ENCODE results near the gene SLC66A2. TPM values are rescaled to one million over a fixed set of nuclear protein-coding genes. Genes with fewer than 3 reads are reported as not detected.

Gene SLC66A2
- total and polyA plus RNA-seq, 9 donors: 2.1 to 31.1 (median 27.0) TPM

DNA sequence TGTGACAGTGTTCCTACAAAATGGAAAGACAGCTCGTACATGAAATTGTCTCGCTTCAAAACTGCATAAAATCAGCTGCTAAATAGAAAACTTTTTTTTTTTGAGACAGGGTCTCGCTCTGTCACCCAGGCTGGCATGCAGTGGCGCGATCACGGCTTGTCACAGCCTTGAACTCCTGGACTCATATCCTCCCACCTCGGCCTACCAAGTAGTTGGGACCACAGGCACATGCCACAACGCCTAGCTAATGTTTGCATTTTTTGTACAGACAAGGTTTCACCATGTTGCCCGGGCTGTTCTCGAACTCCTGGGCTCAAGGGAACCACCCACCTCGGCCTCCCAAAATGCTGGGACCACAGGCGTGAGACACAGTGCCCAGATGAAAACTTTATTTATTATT, 33.7 kb upstream of the SLC66A2 start:
- H3K27ac ChIP-seq: no peak overlapping the region
- intact Hi-C loops (cut with DNase I): loop anchor here in 1 of 4 donors (10.0 kb wide), 1 partner anchor 50 kb away; the partner anchor contains the start of gene RBFA

GRCh38 chr18:79983793-79984192, 32.3 kb upstream of the SLC66A2 start:
- peaks cover 3% of the 10 kb centered on the region for H3K4me1 ChIP-seq (ENCODE audit: insufficient read depth)
- DNase-seq: no peak
- H3K27ac ChIP-seq: no peak overlapping the region
- TF ChIP-seq CTCF (IDR thresholded peaks at IDR 0.05): no peak
- TF ChIP-seq EP300 (IDR thresholded peaks at IDR 0.05): no peak
- TF ChIP-seq POLR2A (IDR thresholded peaks at IDR 0.05): no peak
- H3K27me3 ChIP-seq: no peaks in the 10 kb centered on the region
- no peak overlapping the region for H3K4me3 ChIP-seq
- WGBS, 3 donors: 91 to 95% (median 94%) methylated on average over 7 of the region's 7 CpGs
- intact Hi-C loops (cut with DNase I): loop anchor here in 1 of 4 donors (10.0 kb wide), 1 partner anchor 51 kb away; the partner anchor contains the start of gene RBFA
- H3K9me3 ChIP-seq: no peaks in the 10 kb centered on the region
- H3K36me3 ChIP-seq: no peaks in the 10 kb centered on the region

More for the DNA sequence above, 33.7 kb upstream of the SLC66A2 start:
- TF ChIP-seq POLR2A (IDR thresholded peaks at IDR 0.05) (no peak), EP300 (IDR thresholded peaks at IDR 0.05) (no peak), CTCF (IDR thresholded peaks at IDR 0.05) (no peak)
- no peaks in the 10 kb centered on the region for H3K27me3 ChIP-seq
- 84 to 89% (median 87%) methylated on average over 12 of the region's 12 CpGs for WGBS, 3 donors
- H3K36me3 ChIP-seq: no peaks in the 10 kb centered on the region
- no peak overlapping the region for H3K4me3 ChIP-seq
- DNase-seq: no peak
- no peaks in the 10 kb centered on the region for H3K9me3 ChIP-seq
- peaks cover 3% of the 10 kb centered on the region for H3K4me1 ChIP-seq (ENCODE audit: insufficient read depth)

DNA sequence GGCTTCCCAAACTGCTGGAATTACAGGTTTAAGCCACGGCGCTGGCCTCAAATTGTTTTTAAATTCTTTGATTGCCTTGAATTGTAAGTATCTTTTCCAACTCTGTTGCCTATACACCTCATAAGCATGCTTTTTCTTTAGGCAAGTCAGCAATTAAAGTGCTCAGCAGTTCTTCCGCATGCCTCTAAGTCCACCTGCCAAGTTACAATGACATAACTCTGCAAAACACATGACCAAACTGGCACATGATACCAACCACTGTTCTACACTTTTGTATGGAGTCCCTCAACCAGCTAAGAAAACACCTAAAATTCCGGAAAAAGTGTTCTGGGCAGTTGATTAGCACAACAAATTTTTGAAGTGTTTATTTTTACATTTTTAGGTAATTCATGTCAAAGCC, 31.8 kb upstream of the SLC66A2 start:
- Histone ChIP-seq H3K4me3 (no peak overlapping the region), H3K36me3 (no peaks in the 10 kb centered on the region), H3K27ac (no peak overlapping the region), H3K27me3 (no peaks in the 10 kb centered on the region), H3K4me1 (ENCODE audit: insufficient read depth) (peaks cover 3% of the 10 kb centered on the region), H3K9me3 (no peaks in the 10 kb centered on the region)
- no peak for TF ChIP-seq POLR2A (IDR thresholded peaks at IDR 0.05)
- TF ChIP-seq CTCF (IDR thresholded peaks at IDR 0.05): no peak
- TF ChIP-seq EP300 (IDR thresholded peaks at IDR 0.05): no peak
- intact Hi-C loops (cut with DNase I): loop anchor here in 1 of 4 donors (10.0 kb wide), 1 partner anchor 52 kb away; the partner anchor contains the start of gene RBFA
- no peak for DNase-seq
- WGBS, 3 donors: 90 to 93% (median 91%) methylated on average over 4 of the region's 4 CpGs

DNA sequence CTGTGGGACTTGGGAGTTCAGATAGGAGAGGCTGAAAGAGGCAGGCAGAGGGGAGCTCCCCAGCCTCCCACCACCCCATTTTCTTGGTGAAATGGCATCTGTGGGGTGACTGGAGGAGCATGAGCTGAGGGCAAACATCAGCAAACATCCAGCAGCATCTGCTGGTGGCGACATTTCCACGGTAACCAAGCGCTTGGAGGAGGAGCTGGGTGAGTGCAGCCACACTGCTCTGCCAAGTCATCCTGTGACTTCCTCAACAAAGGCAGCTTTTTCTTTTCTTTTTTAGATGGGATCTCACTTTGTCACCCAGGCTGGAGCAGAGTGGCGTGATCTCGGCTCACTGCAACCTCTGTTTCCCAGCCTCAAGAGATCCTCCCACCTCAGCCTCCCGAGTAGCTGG, 31.3 kb upstream of the SLC66A2 start:
- no peak overlapping the region for H3K27ac ChIP-seq
- no peak for TF ChIP-seq EP300 (IDR thresholded peaks at IDR 0.05)
- TF ChIP-seq CTCF (IDR thresholded peaks at IDR 0.05): no peak
- TF ChIP-seq POLR2A (IDR thresholded peaks at IDR 0.05): no peak
- H3K27me3 ChIP-seq: no peaks in the 10 kb centered on the region
- no peaks in the 10 kb centered on the region for H3K9me3 ChIP-seq
- H3K36me3 ChIP-seq: no peaks in the 10 kb centered on the region
- DNase-seq: no peak
- peaks cover 3% of the 10 kb centered on the region for H3K4me1 ChIP-seq (ENCODE audit: insufficient read depth)
- no peak overlapping the region for H3K4me3 ChIP-seq
- intact Hi-C loops (cut with DNase I): loop anchor here in 1 of 4 donors (10.0 kb wide), 1 partner anchor 52 kb away; the partner anchor contains the start of gene RBFA
- 88 to 94% (median 94%) methylated on average over 6 of the region's 6 CpGs for WGBS, 3 donors
